A673 (cell line): ENCODE measurements around the gene FAM13A.

Experiments
- EZH2 ChIP-seq: fragments of 200-600 bp; sonication (generic); IDR thresholded peaks from 2 replicates; pipeline ENCODE4 v1.6.1; 2017; ENCODE audit warnings: borderline replicate concordance, low read depth, mild to moderate bottlenecking, mixed read lengths, antibody characterized with exemption, low read length; ENCODE audit not compliant: poor library complexity, severe bottlenecking
- TF ChIP-seq, protein P1 (sequence below): fragments of 300-800, 200-600 bp; sonication (generic); conservative IDR thresholded peaks from 2 replicates; pipeline ENCODE4 v1.5.1; 2017; ENCODE audit warnings: low read depth, mild to moderate bottlenecking, antibody characterized with exemption, low read length, moderate library complexity, mixed read lengths

DNA sequence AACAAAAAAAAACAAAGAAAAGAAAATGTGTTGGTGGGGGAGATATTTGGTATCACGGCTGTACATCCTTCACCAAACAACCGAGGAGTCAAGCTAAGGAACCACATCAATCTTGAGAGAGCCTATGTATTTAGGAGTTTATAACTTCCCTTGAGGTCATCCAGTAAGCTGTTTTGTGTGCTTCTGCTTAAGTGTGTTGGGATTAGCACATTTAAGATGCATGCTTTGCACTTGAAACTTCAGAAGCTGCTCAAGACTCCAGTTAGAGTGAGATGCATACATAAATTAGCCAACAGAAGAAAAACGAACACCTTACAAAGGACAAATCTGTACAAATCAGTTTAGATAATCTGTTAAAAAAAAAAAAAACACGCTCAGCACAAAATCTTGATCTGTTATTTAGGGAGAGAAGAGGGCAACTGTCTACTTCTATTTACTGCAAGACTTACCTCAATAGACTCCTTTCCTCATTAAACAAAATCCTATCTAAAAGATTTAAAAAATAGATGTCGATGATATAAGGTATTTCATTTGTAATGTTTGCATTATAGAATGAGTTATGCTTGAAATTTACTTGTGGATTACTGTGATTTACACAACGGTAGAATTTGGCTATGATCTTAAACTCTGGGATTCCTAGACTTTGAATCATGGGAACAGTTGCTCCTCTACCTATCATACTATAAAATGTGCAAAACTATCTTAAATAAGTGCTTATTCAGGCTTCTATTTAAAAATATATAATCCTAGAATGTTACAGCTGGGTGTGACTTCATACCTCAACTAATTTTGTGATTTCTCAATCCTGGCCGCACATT, 305.5 kb downstream of the FAM13A start:
- TF ChIP-seq EZH2: no peak
- TF ChIP-seq, protein P1, sequence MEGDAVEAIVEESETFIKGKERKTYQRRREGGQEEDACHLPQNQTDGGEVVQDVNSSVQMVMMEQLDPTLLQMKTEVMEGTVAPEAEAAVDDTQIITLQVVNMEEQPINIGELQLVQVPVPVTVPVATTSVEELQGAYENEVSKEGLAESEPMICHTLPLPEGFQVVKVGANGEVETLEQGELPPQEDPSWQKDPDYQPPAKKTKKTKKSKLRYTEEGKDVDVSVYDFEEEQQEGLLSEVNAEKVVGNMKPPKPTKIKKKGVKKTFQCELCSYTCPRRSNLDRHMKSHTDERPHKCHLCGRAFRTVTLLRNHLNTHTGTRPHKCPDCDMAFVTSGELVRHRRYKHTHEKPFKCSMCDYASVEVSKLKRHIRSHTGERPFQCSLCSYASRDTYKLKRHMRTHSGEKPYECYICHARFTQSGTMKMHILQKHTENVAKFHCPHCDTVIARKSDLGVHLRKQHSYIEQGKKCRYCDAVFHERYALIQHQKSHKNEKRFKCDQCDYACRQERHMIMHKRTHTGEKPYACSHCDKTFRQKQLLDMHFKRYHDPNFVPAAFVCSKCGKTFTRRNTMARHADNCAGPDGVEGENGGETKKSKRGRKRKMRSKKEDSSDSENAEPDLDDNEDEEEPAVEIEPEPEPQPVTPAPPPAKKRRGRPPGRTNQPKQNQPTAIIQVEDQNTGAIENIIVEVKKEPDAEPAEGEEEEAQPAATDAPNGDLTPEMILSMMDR: no peak
